ENCODE results near the gene MSI2.

MSI2 gene

DNA sequence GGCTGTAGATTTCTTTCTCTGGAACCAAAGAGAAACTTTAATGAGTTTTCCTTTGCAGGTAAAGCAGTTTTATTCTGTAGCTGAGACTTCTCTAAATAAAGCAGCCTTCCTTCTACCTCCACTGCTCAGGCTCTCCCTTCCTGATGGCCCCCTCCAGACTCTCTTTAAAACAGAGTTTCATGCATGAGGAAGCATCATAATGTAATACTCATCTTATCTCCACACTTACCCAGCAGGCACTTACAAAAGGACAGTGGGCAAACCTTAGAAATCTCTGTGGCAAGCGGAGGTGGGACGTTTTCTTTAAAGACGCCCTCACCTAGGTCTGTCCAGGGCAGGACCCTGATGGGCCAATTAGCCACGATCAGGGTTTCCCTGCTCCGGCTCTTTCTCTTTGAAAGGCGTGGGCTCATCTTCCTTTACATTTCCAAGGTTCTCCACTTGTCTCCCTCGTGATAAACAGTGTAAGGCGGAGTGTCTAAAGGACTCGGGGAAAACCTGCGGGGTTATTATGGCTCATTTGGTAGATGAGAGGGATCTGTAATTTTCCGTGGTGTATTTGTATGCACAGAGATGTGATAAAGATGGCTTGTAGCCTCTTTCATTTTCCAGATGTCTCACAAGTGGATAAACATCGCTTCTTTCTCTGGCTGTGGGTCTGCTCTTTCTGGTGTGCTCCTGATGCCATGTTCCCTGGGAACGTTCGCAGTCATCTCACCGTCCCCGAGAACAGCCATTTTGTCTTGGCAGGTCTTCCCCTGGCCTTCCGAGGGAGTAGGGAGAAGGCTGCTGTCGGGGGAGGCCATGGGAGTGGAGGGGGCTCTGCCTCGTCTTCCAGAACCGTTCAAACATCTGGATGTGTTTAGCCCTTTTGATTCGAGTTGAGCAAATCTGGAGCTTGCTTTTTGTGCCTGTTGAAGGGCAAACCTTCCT is 249.8 kb downstream of the MSI2 start:
- DNase-seq (ENCODE audit: low read depth) = no peak

DNA sequence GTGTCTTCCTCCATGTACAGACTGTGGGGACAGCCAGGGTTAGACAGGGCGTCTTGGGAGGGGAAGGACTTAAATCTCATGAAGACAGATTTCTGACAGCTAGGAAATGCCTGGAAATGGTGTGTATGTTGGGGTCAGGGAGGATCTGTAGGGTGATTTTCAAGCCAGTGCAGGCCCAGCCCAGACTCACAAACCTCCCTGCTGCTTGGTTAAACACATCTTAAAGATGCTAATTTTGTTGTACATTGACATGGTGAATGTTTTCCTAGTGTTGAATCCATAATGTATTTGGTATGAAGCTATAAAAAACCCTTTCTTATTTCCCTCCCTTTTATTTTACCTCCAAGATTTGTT is 250.4 kb downstream of the MSI2 start:
- DNase-seq (ENCODE audit: low read depth) = no peak

DNA sequence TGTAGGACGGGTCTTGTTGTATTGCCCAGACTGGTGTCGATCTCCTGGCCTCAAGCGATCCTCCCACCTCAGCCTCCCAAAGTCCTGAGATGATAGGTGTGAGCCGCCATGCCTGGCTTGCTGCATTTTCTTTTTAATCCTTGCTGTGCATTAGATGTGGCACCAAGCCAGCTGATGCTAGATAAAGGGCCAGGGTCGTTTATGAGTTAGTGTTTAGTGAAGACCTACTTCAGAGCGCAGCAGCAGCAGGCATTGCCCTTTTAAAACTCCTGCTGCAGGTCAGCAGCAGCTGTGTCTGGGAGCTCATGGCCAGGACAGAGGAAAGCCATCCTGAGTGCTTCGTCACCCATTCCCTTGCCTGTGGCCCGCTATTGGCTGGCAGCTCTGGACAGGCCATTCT is 251.5 kb downstream of the MSI2 start:
- DNase-seq (ENCODE audit: low read depth) = no peak

DNA sequence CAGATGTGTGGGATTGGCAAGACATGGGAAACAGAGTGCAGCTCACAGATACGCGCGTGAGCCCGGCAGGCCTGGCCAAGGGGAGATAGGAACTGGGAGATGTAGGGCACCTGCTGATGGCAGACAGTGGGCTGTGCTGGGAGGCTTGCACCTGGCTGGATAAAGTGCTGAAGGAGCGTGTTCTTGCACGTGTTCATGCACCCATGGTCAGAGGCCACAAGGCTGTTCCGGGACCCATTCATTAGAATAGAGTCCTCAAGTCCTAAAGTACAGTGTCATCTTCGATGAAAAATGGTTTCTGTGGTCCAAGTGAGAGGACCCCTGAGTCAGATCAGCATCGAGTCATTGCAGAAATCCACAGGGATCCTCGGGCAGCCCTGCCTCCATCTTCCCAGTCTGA is 252.3 kb downstream of the MSI2 start:
- no peak for DNase-seq (ENCODE audit: low read depth)

DNA sequence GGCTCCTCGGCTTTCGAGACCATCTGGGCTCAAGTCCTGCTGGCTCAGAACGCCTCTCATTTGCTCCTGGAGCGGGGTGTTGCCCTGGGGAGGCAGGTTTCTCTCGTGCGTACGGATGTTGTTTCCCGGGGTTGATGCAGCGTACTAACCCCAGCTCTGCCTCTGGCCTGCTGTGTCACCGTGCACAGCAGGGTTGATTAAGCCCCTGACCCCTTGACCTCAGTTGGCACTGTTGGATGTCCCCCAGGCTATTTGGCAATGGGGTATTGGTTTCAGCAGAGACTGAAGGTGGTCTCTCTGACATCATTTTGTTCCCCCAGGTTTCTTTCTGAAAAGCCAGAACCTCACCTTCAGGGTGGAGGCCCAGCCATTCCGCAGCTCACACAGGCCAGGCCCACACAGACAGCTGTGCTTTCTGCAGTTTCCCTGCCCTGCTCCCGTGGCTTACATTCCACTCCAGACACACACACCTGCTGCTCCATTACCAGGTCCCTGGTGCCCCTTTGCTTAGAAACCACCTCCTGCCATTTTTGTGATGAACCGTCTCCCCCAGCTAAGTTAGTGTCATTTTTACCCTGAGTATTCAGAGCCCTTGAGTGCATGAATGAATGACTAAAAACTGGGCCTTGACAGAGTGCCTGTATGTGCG is 255.3 kb downstream of the MSI2 start:
- no peak for DNase-seq (ENCODE audit: low read depth)

DNA sequence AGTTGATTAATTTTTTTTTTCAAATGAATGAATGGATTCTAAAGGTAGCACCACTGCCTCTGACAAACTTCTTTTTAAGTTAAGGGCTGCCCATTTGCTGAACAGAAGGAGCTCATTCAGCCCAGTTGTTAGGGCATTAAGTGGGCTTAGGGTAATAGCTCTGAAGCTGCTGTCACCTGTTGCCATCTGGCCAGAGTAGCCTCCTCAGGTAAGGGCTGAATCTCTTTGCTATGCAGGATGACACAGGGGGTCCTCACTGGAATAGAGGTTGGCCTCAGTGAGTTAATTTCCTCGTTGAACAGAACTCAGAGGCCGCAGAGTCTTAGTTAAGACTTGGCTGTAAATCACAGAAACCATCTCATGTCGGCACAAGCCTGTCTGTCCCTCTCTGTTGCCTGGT is 255.9 kb downstream of the MSI2 start:
- no peak for DNase-seq (ENCODE audit: low read depth)

DNA sequence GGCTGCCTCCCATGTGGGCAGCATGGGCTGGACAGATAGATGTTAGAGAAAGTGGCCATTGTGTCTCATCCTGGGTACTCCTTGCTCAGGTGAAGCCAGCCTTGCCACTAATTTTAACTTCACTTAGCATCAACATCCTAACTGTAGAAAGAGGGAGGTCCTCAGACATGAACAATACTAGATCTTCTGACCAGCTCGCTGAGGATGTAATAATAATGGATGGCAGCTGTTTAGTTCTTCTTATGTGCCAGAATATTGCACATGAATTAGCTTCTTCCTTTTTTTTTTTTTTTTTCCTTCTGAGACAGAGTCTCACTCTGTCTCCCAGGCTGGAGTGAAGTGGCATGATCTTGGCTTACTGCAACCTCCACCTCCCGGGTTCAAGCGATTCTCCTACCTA is 256.4 kb downstream of the MSI2 start:
- no peak for DNase-seq (ENCODE audit: low read depth)

DNA sequence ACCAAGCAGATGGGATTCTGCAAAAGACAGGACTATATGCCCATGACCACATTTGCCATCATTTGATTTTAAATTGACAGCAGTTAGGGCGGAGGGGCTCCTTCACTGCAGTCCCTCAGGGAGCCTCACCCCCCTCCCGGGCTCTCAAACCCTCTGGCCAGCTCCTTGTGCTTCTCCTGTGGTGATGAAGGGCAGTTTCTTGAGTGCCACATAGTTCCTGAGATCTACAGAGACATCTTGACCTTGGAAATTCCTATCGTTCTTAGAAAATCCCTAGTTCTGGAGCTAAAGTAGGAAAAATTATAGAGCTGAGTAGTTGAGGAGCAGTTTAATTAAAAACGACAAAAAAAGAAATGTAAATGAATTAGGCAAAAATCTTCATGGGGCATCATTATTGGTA is 257.2 kb downstream of the MSI2 start:
- DNase-seq (ENCODE audit: low read depth) = no peak

DNA sequence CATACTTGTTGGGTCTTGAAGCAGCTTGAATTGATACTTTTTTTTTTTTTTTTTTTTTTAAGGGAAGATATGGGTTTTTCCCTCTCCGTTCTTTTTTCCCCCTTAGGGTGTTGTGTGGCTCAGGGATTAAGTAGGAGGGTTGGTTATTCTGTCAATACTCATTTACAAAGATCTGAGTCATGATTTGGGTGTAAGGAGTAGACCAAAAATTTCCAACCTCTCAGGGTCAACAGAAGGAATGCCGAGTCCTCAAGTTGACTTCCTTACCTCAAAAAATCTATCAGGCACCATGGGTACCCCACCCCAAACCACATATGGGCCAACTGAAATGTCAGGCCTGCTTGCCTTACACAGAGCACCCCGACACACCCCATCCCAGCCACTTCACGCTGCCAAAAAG is 258.3 kb downstream of the MSI2 start:
- DNase-seq (ENCODE audit: low read depth) = no peak

DNA sequence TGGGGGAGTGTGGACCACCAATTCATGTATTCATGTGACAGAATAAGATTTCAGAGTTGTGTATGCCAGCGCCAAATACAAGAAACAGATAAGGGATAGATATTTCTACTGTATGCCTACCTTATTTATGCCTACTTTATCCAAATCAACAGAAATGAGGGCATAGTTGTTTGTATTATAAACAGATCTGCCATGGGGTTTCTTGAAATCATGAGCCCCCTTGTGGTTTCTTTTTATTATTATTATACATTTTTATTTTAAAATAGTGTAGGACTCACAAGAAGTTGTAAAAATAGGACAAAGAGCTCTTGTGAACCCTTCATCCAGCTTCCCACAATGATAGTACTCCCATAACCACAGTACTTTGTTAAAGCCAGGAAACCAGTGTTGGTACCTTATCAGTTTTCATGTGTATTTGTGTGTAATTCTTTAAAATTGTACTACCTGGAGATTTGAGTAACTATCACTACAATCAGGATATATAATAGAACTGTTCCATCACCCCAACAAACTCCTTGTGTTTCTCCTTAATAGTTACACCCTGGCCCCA is 259.4 kb downstream of the MSI2 start:
- no peak for DNase-seq (ENCODE audit: low read depth)

DNA sequence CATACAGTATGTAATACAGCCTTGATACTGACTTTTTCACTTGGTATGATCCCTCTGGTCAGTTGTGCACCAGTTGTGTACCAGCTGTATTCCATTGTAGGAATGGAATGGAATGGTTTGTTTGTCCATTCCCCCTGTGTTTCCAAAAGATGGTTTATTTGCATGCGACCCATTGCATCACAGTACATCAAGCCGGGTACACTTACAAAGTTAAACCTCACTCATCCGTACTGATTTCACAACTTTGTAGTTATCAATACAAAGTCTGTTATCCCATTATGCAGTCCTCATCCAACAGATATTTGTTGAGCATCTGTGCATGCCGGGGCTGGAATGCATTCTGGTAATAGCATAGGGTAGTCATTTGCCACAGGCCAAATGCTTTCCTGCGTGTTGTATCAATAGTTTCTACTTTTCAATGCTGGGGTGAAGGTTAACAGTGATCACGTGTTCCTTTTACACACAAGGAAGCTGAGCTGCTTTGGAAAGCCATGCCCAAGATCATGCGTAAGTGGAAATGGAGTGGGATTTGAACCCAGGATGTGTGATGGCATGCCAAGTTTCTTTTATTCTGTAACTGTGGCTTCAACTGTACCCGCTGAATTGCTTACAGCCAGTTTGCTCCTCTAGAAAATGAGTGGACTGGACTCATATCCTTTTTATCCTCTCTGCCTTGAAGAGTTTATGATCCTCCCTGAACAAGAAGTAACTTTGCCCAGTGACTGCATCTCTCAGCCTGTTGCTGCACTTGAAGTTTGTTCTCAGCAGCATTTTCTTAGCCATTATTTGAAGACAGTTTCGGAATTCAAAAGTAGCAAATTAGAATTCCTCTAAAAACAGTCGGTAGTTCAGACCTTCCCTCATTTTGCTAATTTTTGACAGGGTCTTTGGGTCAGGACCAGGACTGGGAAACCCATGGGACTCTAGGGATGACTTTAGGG is 260.2 kb downstream of the MSI2 start:
- no peak for DNase-seq (ENCODE audit: low read depth)

DNA sequence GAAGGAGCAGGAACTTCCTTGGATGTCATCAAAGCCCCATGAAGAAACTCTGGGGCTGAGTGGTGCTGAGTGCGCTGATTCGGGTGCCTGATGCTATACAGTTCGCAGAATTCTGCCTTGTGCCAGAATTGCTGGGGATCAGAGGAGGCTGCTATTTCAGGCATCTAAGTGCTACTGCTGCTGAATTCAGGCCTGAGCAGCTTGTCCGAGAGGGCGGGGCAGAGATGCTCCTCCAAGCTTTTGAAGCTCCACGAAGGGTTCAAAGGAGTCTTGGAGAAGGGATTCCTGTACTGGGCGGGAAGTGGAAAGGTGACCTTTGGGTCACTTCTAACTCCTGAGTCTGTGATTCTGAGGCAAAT is 260.9 kb downstream of the MSI2 start:
- no peak for DNase-seq (ENCODE audit: low read depth)

DNA sequence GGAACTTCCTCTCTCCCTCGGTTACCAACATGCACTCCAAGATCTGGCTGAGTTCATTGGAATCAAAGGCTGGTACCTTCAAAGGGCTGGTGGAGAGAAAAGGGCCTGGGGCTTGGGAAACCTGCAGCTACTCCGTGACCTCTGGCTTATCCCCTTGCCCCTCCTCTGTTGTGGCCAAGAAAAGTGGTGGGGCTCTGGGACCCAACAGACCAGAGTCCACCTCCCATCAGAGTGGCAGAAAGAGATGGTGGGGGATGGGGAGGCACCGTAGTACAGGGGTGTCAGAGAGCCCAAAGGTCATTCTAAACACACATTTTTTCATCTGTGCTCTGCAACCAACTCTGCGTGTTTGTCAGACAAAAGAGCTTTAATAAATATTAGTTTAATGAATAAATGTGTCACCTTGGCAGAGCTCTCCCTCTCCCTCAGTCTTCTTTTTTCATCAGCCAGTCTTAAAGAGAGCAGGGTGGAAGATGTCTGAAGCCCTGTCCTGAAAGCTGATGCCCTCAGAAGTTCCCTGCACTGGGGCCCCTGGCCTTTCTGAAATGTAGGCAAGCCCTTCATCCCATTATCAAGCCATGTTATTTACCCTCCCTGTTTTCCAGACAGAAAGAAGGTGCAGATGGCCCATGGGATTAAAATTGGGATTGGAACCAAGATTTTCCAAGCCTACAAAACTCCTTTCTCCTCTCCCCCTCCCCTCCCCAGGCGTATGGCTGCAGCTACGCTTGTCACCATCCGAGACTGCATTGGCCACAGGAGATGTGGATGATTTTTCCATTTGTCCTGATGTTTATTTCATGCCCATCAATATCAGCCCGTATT is 261.5 kb downstream of the MSI2 start:
- DNase-seq (ENCODE audit: low read depth) = no peak

DNA sequence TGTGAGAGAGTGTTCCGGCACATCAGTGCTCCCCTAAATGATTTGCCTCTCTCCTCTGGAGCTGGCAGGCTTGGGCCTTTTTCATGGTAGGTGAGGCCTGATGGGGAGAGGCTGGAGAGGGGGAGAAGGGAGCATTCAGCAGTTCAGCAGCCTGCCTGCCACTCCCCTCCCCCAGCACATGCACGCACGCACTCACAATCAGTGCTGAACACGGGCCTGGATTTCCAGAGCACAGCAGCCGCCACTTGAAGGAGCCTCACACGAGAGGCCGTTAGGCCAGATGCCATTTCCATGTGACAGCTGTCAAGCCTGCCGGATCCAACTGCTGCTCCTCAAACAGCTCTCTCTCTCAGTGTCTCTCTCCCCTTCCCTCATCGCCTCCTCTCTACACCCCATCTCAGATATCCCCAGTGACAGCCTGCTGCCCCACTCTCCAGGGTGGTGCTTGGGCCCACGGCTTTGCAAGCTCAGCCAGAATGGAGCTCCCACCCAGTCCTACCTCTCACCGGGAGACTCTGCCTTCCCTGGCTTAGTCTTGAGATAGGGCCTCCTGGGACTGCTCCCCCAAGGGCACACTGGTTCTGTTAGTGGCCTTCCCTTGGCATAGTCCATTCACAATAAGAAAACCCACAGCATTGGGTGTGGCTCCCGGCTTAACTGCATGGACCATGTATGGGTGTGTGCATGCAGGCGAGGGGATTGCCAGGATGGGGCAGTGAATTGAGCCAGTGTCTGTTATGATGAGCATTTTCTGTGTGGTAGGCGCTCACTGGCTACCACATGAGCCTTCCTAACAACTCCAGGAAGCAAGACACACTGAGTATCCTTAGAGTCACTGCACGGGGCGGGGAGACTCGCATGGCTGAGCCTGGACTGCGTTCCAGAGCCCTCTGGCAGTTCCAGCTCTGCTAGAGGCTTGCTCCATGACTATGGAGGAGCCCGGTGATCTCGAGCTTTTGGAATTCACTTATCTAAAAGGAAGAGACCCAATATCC is 262.6 kb downstream of the MSI2 start:
- peak; percentile 52 for DNase-seq (ENCODE audit: low read depth)

DNA sequence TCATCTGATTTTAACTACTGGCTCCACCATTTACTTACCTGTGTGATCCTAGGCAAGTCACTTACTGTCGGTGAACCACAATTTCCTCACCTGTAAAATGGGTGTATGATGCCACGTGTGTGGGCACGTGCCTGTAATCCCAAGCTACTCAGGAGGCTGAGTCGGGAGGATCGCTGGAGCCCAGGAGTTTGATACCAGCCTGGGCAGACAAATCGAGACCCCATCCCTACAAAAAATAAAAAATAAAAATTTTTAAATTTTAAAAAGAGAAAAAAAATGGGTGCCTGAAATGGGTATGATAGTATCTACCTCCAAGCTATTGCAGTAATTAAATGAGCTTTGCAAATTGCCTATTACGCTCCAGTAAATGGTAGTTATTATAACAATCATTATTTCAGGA is 263.5 kb downstream of the MSI2 start:
- DNase-seq (ENCODE audit: low read depth) = no peak

DNA sequence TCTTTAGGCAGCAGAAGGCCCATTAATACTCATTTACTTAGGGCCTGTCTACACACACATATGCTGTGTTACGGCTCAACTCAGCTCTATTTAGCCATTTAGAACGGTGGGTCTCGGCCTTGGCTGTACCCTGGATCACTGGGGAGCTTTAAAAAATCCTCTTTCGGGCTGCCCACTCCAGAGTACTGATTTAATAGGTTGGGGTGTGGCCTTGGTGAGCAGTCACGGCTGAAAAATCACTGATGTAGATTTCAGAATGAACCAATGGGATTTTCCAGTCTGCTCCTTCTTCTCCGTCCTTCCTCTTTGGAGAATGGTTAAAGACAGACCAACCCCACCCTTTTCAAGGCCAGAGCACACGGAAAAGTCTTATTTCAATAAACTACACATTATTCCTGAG is 265.3 kb downstream of the MSI2 start:
- DNase-seq (ENCODE audit: low read depth) = no peak

DNA sequence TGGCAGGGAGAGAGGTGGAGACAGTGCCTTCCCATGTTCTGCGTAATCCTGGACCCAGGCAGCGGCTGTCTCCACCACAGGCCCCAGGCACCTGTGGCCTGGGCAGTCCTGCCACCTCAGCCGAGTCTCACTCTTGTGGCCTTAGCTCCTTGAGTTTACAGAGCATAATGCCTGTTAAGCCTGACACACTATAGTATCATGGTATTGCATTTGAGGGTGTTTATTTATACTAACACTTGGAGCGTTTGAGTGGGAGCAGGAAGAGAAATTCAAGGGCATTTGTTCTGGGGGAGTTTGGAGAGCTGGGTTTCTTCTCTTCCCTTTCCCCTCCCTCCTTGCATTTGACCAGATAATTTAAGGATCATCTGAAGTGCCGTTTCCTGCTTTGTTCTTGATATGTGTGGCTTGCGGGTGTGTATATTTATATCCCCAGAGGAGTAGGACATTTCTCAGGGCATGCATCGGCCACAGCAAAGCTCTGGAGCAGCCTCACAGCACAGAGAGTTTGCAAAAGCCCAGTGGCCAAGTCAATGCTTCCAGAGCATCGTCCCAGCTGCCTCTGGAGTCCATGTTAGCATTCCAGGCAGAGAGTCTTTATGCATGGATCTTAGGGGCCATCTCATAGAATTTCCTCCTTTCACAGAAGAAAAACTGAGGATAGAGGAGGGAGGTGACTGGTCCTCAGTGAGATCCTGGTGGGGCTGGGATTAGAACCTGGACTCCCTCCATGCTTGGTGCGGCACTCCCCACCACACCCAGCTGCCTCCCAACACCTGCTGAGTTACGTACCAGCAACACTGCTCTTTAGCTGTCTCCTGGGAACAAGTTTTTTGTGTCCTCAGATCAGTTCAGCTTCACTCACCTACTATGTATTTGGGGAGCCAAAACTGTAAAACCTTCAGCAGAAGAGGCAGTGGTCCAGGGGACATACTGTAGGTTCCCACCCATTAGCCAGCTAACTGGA is 266.0 kb downstream of the MSI2 start:
- peak; percentile 44 for DNase-seq (ENCODE audit: low read depth)

DNA sequence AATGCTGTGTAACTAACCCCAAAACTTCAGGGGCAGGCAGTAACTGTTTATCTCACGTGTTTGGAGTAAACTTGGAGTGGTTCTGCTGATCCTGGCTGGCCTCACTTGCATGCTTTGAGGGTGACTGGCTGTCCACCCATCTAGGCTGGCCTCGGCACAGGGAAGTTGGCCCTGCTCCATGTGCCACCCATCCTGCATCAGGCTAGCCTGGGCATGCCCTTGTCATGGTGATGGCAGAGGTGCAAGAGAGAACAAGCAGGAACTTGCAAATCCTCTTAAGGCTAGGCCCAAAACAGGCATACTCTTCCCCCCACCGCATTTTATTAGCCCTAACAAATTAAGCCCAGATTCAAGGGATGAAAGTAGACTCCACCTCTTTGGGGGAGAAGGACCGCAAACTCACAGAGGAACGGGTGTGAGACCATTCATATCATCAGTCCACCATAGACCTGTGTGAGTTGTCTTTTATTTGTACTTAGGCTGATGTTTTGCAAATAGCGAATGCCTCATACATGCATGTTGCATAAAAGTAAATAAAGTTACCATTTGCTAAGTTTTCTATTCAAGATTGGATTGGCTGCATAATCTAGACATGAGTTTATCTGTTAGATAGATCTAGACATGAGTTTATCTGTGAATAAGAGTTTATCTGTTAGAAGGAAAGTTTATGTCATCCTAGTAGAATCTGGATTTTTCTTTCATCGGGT is 267.8 kb downstream of the MSI2 start:
- DNase-seq (ENCODE audit: low read depth) = peak; percentile 60
